Natural killer cell (primary cell): ENCODE measurements around the gene RLN3. TPM values are rescaled to one million over a fixed set of nuclear protein-coding genes. Genes with fewer than 3 reads are reported as not detected.

ENCODE experiments used
- ATAC-seq, 3 donors: fragments of 150-1000 bp in 2 of 3; fragments of 200-7000 bp in 1 of 3; cut with Tn5 transposase; 1 replicate in 1 of 3; 2 replicates in 2 of 3; pipeline ENCODE4 v1.10.0; 2021; ENCODE audit warnings: mild to moderate bottlenecking in 2 of 3, moderate library complexity in 2 of 3
- DNase-seq, 2 donors: peaks; one replicate each; pipeline versions ENCODE4 v3.0.0 to v3.0.0-alpha.2; 2013 to 2021; ENCODE audit warnings: mixed read lengths in 1 of 2
- H3K27ac ChIP-seq: one replicate; pipeline ENCODE4 v1.5.1; 2013; ENCODE audit warnings: mild to moderate bottlenecking, low read length
- H3K27me3 ChIP-seq: one replicate; pipeline ENCODE4 v1.6.1; 2013; ENCODE audit warnings: low read length; ENCODE audit not compliant: control insufficient read depth, insufficient read depth
- H3K36me3 ChIP-seq: one replicate; pipeline ENCODE4 v1.6.1; 2013; ENCODE audit warnings: low read length; ENCODE audit not compliant: control insufficient read depth, insufficient read depth
- H3K4me1 ChIP-seq: one replicate; pipeline ENCODE4 v1.6.1; 2013; ENCODE audit warnings: low read length; ENCODE audit not compliant: control insufficient read depth, insufficient read depth
- H3K4me3 ChIP-seq: one replicate; pipeline ENCODE4 v1.5.1; 2013; ENCODE audit warnings: low read length
- H3K9me3 ChIP-seq: one replicate; pipeline ENCODE4 v1.6.1; 2013; ENCODE audit warnings: low read length; ENCODE audit not compliant: control insufficient read depth, insufficient read depth
- H3K27ac Mint-ChIP-seq, 2 donors: one replicate each; pipeline ENCODE4 v1.8.0; 2022; ENCODE audit warnings: mild to moderate bottlenecking in 2 of 2, mixed read lengths in 2 of 2, moderate library complexity in 1 of 2
- H3K27me3 Mint-ChIP-seq, 2 donors: one replicate each; pipeline ENCODE4 v1.8.0; 2022; ENCODE audit warnings: low read depth in 2 of 2, mixed read lengths in 2 of 2
- H3K36me3 Mint-ChIP-seq: one replicate; pipeline ENCODE4 v1.8.0; 2022; ENCODE audit warnings: mixed read lengths
- H3K4me1 Mint-ChIP-seq, 2 donors: one replicate each; pipeline ENCODE4 v1.8.0; 2022; ENCODE audit warnings: mixed read lengths in 2 of 2
- H3K4me3 Mint-ChIP-seq: one replicate; pipeline ENCODE4 v1.8.0; 2022; ENCODE audit warnings: mild to moderate bottlenecking, moderate library complexity, mixed read lengths
- H3K9me3 Mint-ChIP-seq, 2 donors: one replicate each; pipeline ENCODE4 v1.8.0; 2022; ENCODE audit warnings: mixed read lengths in 2 of 2
- CTCF ChIP-seq: fragments of 200-600 bp; IDR thresholded peaks from one replicate; pipeline ENCODE4 v1.8.0; 2022; ENCODE audit warnings: antibody characterized with exemption
- WGBS: methylation state at CpG from one replicate; pipeline ENCODE4 v1.1.7; 2013; ENCODE audit warnings: missing lambda C conversion rate; ENCODE audit not compliant: insufficient coverage; 5-methylcytosine and 5-hydroxymethylcytosine counted together
- intact Hi-C: fragments of 100-400 bp; cut with micrococcal nuclease; formaldehyde crosslinking; loops from one replicate; pipeline ENCODE4 v1.14.2; 2022
- total RNA-seq, 4 donors: library from RNA; stranded (reverse); fragments of 120-200 nt in 1 of 4; gene quantifications; one replicate each; pipeline versions ENCODE4 v1.2.3 to v1.2.4, GENCODE V29; 2013 to 2022

The RLN3 gene
- total RNA-seq, 3 donors from 2014 or later (not counting 1 experiment from before 2014, with no cell fraction given) = not detected

GRCh38 chr19:13992025-13992424 is 35.9 kb upstream of the RLN3 start:
- peaks cover 19% of the 10 kb centered on the region for H3K36me3 ChIP-seq
- H3K9me3 ChIP-seq = no peaks in the 10 kb centered on the region
- intact Hi-C loops = no loop called here
- H3K4me3 ChIP-seq = no peak overlapping the region
- no peaks in the 10 kb centered on the region for H3K27me3 ChIP-seq
- DNase-seq (no peak), ATAC-seq (no peak)
- no peaks in the 10 kb centered on the region for H3K27me3 Mint-ChIP-seq
- WGBS = 94% methylated on average over 7 of the region's 7 CpGs
- H3K4me3 Mint-ChIP-seq = no peak overlapping the region
- H3K9me3 Mint-ChIP-seq = no peaks in the 10 kb centered on the region
- no peak overlapping the region for H3K27ac ChIP-seq
- peaks cover 16% of the 10 kb centered on the region for H3K4me1 ChIP-seq
- TF ChIP-seq CTCF = no peak
- peaks cover 13 to 28% of the 10 kb centered on the region in 2 donors for H3K4me1 Mint-ChIP-seq
- no peaks in the 10 kb centered on the region for H3K36me3 Mint-ChIP-seq
- no peak overlapping the region for H3K27ac Mint-ChIP-seq

- peaks cover 4% of the 10 kb centered on the region for H3K9me3 ChIP-seq
- ATAC-seq = peak; percentile 25 to 74 (median 40)
Measured at GRCh38 chr19:13993590-13994300, 34.2 kb upstream of the RLN3 start.

GRCh38 chr19:13995017-13995728 is 32.8 kb upstream of the RLN3 start:
- Mint-ChIP-seq H3K36me3 (no peaks in the 10 kb centered on the region), H3K27ac (no peak overlapping the region), H3K4me3 (no peak overlapping the region), H3K27me3 (no peaks in the 10 kb centered on the region), H3K4me1 (peaks cover 0 to 7% of the 10 kb centered on the region in 2 donors), H3K9me3 (no peaks in the 10 kb centered on the region)
- ATAC-seq = no peak
- Histone ChIP-seq H3K27me3 (no peaks in the 10 kb centered on the region), H3K4me1 (no peaks in the 10 kb centered on the region), H3K27ac (no peak overlapping the region), H3K9me3 (peaks cover 9% of the 10 kb centered on the region), H3K4me3 (no peak overlapping the region), H3K36me3 (peaks cover 17% of the 10 kb centered on the region)
- no peak for DNase-seq
- intact Hi-C loops = no loop called here
- 98% methylated on average over 13 of the region's 13 CpGs for WGBS
- TF ChIP-seq CTCF = no peak

More at GRCh38 chr19:13993590-13994300, 34.2 kb upstream of the RLN3 start:
- no peaks in the 10 kb centered on the region for H3K9me3 Mint-ChIP-seq
- 85% methylated on average over 22 of the region's 22 CpGs for WGBS
- peaks cover 8 to 21% of the 10 kb centered on the region in 2 donors for H3K4me1 Mint-ChIP-seq
- Histone ChIP-seq H3K27me3 (no peaks in the 10 kb centered on the region), H3K4me1 (no peaks in the 10 kb centered on the region), H3K36me3 (peaks cover 19% of the 10 kb centered on the region), H3K27ac (no peak overlapping the region), H3K4me3 (no peak overlapping the region)
- intact Hi-C loops = no loop called here
- TF ChIP-seq CTCF = no peak
- H3K27ac Mint-ChIP-seq = peak overlapping the region in 1 of 2 donors; percentile 45
- H3K36me3 Mint-ChIP-seq = no peaks in the 10 kb centered on the region
- DNase-seq = no peak
- H3K4me3 Mint-ChIP-seq = no peak overlapping the region
- no peaks in the 10 kb centered on the region for H3K27me3 Mint-ChIP-seq
